ENCODE data around the gene EML4. TPM values are rescaled to one million over a fixed set of nuclear protein-coding genes. Genes with fewer than 3 reads are reported as not detected.

Gene EML4
- total RNA-seq, 1 experiment from 2014 or later = 107 TPM

GRCh38 chr2:42163444-42164045 lies 5.6 kb upstream of the EML4 start:
- in situ Hi-C loops (cut with HindIII; ENCODE audit: low pct_unique_long_range_greater_than_20kb, low sequenced_read_pairs) = no loop called here
- Histone ChIP-seq H3K4me1 (ENCODE audit: control insufficient read depth, insufficient read depth, low read length) (peaks cover 7% of the 10 kb centered on the region), H3K27me3 (ENCODE audit: control insufficient read depth, insufficient read depth, low read length) (no peaks in the 10 kb centered on the region), H3K4me3 (ENCODE audit: low read depth in 2 of 2, low read length in 2 of 2) (no peak overlapping the region), H3K27ac (ENCODE audit: low read length) (no peak overlapping the region), H3K9me3 (ENCODE audit: control insufficient read depth, insufficient read depth, low read depth, low read length) (no peaks in the 10 kb centered on the region), H3K36me3 (ENCODE audit: control insufficient read depth, insufficient read depth, low read length) (no peaks in the 10 kb centered on the region)
- ATAC-seq (no peak), DNase-seq (ENCODE audit: low read depth, low spot score) (no peak)
- intact Hi-C loops (cut with micrococcal nuclease; ENCODE audit: unreplicated experiment) = no loop called here
- ChIA-PET CTCF (no interaction called here), POLR2A (interaction anchor here (0.7 kb wide), 1 partner anchor 553 kb away, joined by 4 read pairs; no protein-coding TSS in a partner anchor)
- no peak for TF ChIP-seq CTCF (IDR thresholded peaks at IDR 0.05)
- no peak for TF ChIP-seq REST (IDR thresholded peaks at IDR 0.05; ENCODE audit: insufficient read depth in 1 of 2, low read depth in 2 of 2, low read length in 1 of 2)
- no peak for TF ChIP-seq SIN3A (IDR thresholded peaks at IDR 0.05; ENCODE audit: borderline replicate concordance, insufficient read depth, low read depth, low read length)
- no peak for TF ChIP-seq TCF7L2 (IDR thresholded peaks at IDR 0.05; ENCODE audit: low read depth, low read length)
- no peak for TF ChIP-seq POLR2AphosphoS5 (IDR thresholded peaks at IDR 0.05; ENCODE audit: low read depth, low read length)
- BruUV-seq (replicated peaks) = no TSS peak

- ChIA-PET CTCF (no interaction called here), POLR2A (no interaction called here)
- BruUV-seq (replicated peaks) = no TSS peak
- intact Hi-C loops (cut with micrococcal nuclease; ENCODE audit: unreplicated experiment) (no loop called here), in situ Hi-C loops (cut with HindIII; ENCODE audit: low pct_unique_long_range_greater_than_20kb, low sequenced_read_pairs) (no loop called here)
- H3K36me3 ChIP-seq (ENCODE audit: control insufficient read depth, insufficient read depth, low read length) = no peaks in the 10 kb centered on the region
- no peak for ATAC-seq
- TF ChIP-seq SIN3A (IDR thresholded peaks at IDR 0.05; ENCODE audit: borderline replicate concordance, insufficient read depth, low read depth, low read length) = no peak
- no peak for TF ChIP-seq CTCF (IDR thresholded peaks at IDR 0.05)
- no peak for TF ChIP-seq REST (IDR thresholded peaks at IDR 0.05; ENCODE audit: insufficient read depth in 1 of 2, low read depth in 2 of 2, low read length in 1 of 2)
- no peak for TF ChIP-seq POLR2AphosphoS5 (IDR thresholded peaks at IDR 0.05; ENCODE audit: low read depth, low read length)
- no peak for TF ChIP-seq TCF7L2 (IDR thresholded peaks at IDR 0.05; ENCODE audit: low read depth, low read length)
- no peaks in the 10 kb centered on the region for H3K27me3 ChIP-seq (ENCODE audit: control insufficient read depth, insufficient read depth, low read length)
- H3K4me1 ChIP-seq (ENCODE audit: control insufficient read depth, insufficient read depth, low read length) = peaks cover 11% of the 10 kb centered on the region
- no peak for DNase-seq (ENCODE audit: low read depth, low spot score)
- no peaks in the 10 kb centered on the region for H3K9me3 ChIP-seq (ENCODE audit: control insufficient read depth, insufficient read depth, low read depth, low read length)
- no peak overlapping the region for H3K4me3 ChIP-seq (ENCODE audit: low read depth in 2 of 2, low read length in 2 of 2)
- no peak overlapping the region for H3K27ac ChIP-seq (ENCODE audit: low read length)
Observed at GRCh38 chr2:42164046-42164445, 5.1 kb upstream of the EML4 start.

Data from Panc1 (cell line).